Stimulated activated naive CD8-positive, alpha-beta T cell treated with anti-CD3 and anti-CD28 coated beads, Interleukin-15, Interleukin-2, amounts not matched to agents 100 ng/mL and 50 ng/mL, for 24 hours (primary cell): ENCODE data around the gene PYDC1.
"Not testable (repeated sequence)": the region's sequence is repeated elsewhere in the genome, so short reads cannot be mapped to it uniquely, and the experiment has no call there.

Experiments
- H3K27ac Mint-ChIP-seq: one replicate; pipeline ENCODE4 v1.8.0; 2021; ENCODE audit warnings: mild to moderate bottlenecking, mixed read lengths
- H3K27me3 Mint-ChIP-seq: one replicate; pipeline ENCODE4 v1.8.0; 2021; ENCODE audit warnings: mixed read lengths
- H3K36me3 Mint-ChIP-seq: one replicate; pipeline ENCODE4 v1.8.0; 2021; ENCODE audit warnings: low read depth, mixed read lengths
- H3K4me1 Mint-ChIP-seq: one replicate; pipeline ENCODE4 v1.8.0; 2021; ENCODE audit warnings: low read depth, mixed read lengths
- H3K4me3 Mint-ChIP-seq: one replicate; pipeline ENCODE4 v1.8.0; 2021; ENCODE audit warnings: mild to moderate bottlenecking, mixed read lengths
- H3K9me3 Mint-ChIP-seq: one replicate; pipeline ENCODE4 v1.8.0; 2021; ENCODE audit warnings: mixed read lengths

Gene PYDC1

DNA sequence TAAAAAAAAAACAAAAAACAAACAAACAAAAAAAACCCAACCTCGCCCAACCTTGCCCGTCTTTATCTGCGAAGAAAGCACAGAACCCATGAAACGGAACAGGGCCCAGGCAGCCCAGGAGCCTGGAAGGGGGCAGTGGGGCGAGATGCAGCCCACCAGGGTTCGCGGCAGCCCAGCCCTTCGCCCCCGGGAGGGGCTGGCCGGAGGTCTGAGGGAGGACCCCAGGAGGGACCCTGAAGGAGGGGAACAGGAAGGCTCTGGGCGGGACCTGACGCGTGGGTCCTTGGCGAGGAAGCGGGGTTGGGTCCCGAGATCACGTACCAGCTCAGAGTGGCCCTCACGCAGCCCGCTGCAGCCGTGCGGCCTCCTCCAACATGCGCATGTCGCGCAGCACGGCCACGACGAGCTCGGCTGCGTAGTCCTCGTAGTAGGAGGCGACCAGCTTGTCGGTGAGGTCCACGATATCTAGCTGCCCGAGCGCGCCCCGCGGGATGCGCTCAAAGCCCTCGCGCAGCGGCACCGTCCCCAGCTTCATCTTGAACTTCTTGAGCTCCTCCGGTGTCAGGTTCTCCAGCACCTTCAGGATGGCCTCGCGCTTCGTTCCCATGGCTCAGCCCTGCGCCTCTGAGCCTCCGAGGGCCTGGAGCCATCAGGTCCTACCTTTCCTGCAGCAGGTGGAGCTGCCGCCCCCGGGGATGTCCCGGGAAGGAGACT, at the start of gene PYDC1:
TSS of gene PYDC1 (minus strand) at position 714 of the 714 bp plus-strand sequence. CDS start at position 607, 107 bp downstream.
- Mint-ChIP-seq H3K27me3 (peaks cover 64% of the 10 kb centered on the region), H3K36me3 (no peaks in the 10 kb centered on the region), H3K27ac (no peak within 1 kb of the TSS), H3K4me1 (peaks cover 24% of the 10 kb centered on the region), H3K4me3 (peak within 1 kb of the TSS; percentile 80), H3K9me3 (no peaks in the 10 kb centered on the region)

GRCh38 chr16:31265329-31266245, 48.7 kb upstream of the PYDC1 start:
- Mint-ChIP-seq H3K9me3 (no peaks in the 10 kb centered on the region), H3K4me1 (peaks cover 52% of the 10 kb centered on the region), H3K27ac (peak overlapping the region; percentile 82), H3K36me3 (no peaks in the 10 kb centered on the region), H3K27me3 (no peaks in the 10 kb centered on the region), H3K4me3 (peak overlapping the region; percentile 44)

GRCh38 chr16:31262084-31262483, 45.1 kb upstream of the PYDC1 start:
- Mint-ChIP-seq H3K9me3 (no peaks in the 10 kb centered on the region), H3K27ac (peak overlapping the region; percentile 45), H3K4me1 (peaks cover 47% of the 10 kb centered on the region), H3K36me3 (no peaks in the 10 kb centered on the region), H3K27me3 (no peaks in the 10 kb centered on the region), H3K4me3 (peak overlapping the region; percentile 26)

DNA sequence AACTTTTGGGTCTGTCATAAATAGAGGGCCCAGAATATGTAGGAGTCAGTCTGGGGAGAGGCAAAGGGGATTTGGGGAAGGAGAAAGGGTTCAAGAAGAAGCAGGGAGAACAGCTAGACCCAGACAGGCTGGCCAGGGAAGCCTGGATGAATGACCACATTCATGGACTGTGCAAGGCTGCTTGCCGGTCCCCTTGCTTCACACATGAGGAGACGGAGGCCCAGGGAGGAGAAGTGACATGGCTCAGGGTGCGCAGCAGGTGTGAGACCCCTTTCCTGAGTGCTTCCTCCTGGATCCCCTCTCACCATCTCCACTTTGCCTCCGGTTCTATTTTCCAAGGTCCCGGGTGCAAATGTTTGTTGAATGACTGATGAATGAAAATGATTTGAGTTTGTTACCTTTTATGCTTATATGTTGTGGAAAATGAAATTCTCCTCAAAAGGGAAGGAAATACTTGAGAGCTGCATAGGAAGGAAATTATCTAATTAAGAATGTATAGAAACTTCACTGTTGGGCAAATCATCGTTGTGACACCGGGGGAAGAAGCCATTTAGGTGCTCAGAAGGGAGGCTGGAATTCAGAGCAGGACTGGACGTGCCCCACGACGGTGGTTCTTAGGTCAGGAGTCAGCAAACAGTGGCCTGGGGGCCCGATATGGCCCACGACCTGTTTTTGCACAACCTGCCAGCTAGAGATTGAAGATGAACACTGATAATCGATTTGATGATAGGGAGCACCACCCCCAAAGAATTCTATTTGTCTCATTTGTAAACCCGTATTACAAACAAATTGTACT, 43.4 kb upstream of the PYDC1 start:
- H3K27ac Mint-ChIP-seq = peak overlapping the region; percentile 7
- no peaks in the 10 kb centered on the region for H3K36me3 Mint-ChIP-seq
- H3K27me3 Mint-ChIP-seq = no peaks in the 10 kb centered on the region
- peak overlapping the region; percentile 57 for H3K4me3 Mint-ChIP-seq
- peaks cover 31% of the 10 kb centered on the region for H3K4me1 Mint-ChIP-seq
- H3K9me3 Mint-ChIP-seq = no peaks in the 10 kb centered on the region

GRCh38 chr16:31258366-31258765, 41.4 kb upstream of the PYDC1 start:
- Mint-ChIP-seq H3K36me3 (no peaks in the 10 kb centered on the region), H3K4me1 (peaks cover 35% of the 10 kb centered on the region), H3K27me3 (no peaks in the 10 kb centered on the region), H3K9me3 (no peaks in the 10 kb centered on the region), H3K27ac (no peak overlapping the region), H3K4me3 (no peak overlapping the region)

DNA sequence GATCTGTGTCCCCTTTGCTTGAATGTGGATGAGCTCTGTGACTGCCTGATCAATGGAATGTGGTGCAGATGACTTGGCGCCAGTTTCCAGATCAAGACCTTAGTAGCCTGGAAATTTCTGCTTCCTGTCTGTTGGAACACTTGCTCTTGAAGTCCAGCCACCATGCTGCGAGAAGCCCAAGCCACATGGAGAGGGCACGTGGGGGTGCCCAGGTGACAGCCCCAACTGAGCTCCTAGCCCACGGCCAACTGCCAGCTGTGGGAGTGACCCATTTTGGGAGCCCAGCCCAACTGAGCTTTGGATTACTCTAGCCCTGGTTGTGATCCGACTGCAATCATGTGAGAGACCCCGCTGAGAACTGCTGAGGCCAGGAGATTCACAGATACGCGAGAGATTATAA, 39.5 kb upstream of the PYDC1 start:
- no peak overlapping the region for H3K4me3 Mint-ChIP-seq
- H3K27ac Mint-ChIP-seq = no peak overlapping the region
- H3K4me1 Mint-ChIP-seq = peaks cover 35% of the 10 kb centered on the region
- H3K36me3 Mint-ChIP-seq = no peaks in the 10 kb centered on the region
- H3K27me3 Mint-ChIP-seq = no peaks in the 10 kb centered on the region
- no peaks in the 10 kb centered on the region for H3K9me3 Mint-ChIP-seq

DNA sequence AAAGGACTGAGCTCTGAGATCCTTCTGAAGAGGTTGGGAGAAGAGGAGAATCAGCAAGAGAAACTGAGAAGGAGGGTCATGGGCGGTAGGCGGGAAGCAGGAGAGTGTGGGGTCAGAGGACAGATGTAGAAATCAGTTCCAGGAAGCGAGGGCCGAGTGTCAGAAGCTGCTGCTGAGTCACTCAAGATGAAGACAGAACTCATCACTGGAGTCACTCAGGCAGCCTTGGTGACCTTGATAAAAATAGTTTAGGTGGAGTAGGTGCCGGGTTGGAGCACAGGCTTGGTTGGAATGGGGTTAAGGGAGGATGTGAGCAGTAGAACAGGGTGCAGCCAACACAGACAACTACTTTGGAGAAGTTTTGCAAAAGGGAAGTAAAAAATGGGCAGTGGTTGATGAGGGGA, 36.7 kb upstream of the PYDC1 start:
- Mint-ChIP-seq H3K27ac (peak overlapping the region; percentile 77), H3K9me3 (no peaks in the 10 kb centered on the region), H3K4me1 (peaks cover 40% of the 10 kb centered on the region), H3K27me3 (no peaks in the 10 kb centered on the region), H3K36me3 (no peaks in the 10 kb centered on the region), H3K4me3 (peak overlapping the region; percentile 8)

GRCh38 chr16:31251435-31251834, 34.5 kb upstream of the PYDC1 start:
- Mint-ChIP-seq H3K36me3 (no peaks in the 10 kb centered on the region), H3K27me3 (no peaks in the 10 kb centered on the region), H3K9me3 (no peaks in the 10 kb centered on the region), H3K4me1 (peaks cover 40% of the 10 kb centered on the region), H3K4me3 (no peak overlapping the region), H3K27ac (no peak overlapping the region)

DNA sequence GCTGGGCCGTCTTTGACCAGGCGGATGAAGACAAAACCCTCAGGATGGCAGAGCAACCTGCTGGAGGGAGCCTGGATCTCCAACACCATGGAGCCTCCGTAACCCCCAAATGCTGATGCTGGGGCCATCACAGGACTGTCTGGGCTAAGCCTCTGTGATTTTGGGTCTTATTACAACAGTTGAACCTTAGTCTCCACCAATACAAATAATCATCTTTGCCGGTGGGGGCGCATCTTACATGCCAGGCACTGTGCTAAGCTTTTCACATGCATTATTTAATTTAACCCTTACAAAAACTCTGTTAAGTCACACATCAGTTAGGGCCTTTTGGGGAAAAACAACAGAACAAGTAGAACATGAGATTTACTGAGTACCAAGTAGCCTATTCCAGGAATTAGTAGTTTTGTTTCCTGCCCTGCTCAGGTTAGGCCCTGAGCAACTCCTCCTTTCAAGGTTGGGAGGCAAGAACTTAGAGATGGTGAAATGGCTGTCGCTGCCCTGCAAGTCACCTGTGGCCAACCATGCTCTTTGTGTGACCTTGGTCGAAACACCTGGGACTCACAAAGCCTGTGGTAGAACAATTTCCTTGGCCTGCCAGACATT, 33.9 kb upstream of the PYDC1 start:
- Mint-ChIP-seq H3K36me3 (no peaks in the 10 kb centered on the region), H3K4me1 (peaks cover 40% of the 10 kb centered on the region), H3K9me3 (no peaks in the 10 kb centered on the region), H3K27ac (no peak overlapping the region), H3K27me3 (no peaks in the 10 kb centered on the region), H3K4me3 (no peak overlapping the region)

- Mint-ChIP-seq H3K4me1 (peaks cover 33% of the 10 kb centered on the region), H3K27me3 (no peaks in the 10 kb centered on the region), H3K27ac (no peak overlapping the region), H3K4me3 (no peak overlapping the region), H3K9me3 (no peaks in the 10 kb centered on the region), H3K36me3 (no peaks in the 10 kb centered on the region)
Observed at GRCh38 chr16:31248344-31248743, 31.4 kb upstream of the PYDC1 start.

- Mint-ChIP-seq H3K27me3 (no peaks in the 10 kb centered on the region), H3K36me3 (no peaks in the 10 kb centered on the region), H3K4me3 (no peak overlapping the region), H3K9me3 (no peaks in the 10 kb centered on the region), H3K27ac (no peak overlapping the region), H3K4me1 (peaks cover 22% of the 10 kb centered on the region)
Observed at GRCh38 chr16:31246296-31246695, 29.4 kb upstream of the PYDC1 start.

GRCh38 chr16:31245598-31245997, 28.7 kb upstream of the PYDC1 start:
- not testable (repeated sequence) for H3K4me3 Mint-ChIP-seq, H3K36me3 Mint-ChIP-seq, H3K9me3 Mint-ChIP-seq, H3K27ac Mint-ChIP-seq, H3K27me3 Mint-ChIP-seq
- peaks cover 15% of the 10 kb centered on the region for H3K4me1 Mint-ChIP-seq

DNA sequence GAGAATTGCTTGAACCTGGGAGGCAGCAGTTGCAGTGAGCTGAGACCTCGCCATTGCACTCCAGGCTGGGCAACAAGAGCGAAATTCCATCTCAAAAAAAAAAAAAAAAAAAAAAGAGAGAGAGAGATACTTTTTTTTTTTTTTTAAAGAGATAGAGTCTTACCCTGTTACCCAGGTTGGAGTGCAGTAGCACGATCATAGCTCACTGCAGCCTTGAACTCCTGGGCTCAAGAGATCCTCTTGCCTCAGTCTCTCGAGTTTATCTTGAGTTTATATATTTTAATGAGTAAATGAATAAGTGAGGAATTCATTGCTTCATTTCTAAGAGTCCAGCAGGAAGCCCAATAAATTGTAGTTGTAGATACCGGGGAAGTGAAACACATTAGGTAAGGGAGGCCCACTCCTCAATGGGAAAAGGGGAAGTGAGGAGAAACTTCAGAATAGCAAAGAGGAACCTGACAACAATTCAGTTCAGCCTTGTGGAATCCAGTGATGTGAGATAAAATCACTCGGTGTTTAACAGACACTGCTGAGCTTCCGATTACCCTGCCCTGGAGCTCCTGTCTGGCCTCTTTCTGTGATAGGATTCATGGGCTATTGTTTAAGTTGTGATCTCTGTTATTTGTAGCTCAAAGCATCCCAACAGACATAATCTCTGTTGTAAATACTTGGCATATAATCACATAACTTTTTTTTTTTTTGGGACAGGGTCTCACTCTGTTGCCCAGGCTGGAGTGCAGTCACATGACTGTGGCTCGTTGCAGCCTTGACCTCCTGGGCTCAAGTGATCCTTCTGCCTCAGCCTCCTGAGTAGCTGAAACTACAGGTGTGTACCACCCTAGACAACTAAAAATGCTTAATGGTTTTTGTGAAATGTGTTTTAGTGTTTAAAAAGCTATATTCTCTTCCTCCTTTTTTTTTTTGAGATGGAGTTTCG, 27.1 kb upstream of the PYDC1 start:
- Mint-ChIP-seq H3K36me3 (no peaks in the 10 kb centered on the region), H3K4me3 (no peak overlapping the region), H3K27me3 (no peaks in the 10 kb centered on the region), H3K27ac (no peak overlapping the region), H3K9me3 (no peaks in the 10 kb centered on the region), H3K4me1 (peaks cover 6% of the 10 kb centered on the region)

DNA sequence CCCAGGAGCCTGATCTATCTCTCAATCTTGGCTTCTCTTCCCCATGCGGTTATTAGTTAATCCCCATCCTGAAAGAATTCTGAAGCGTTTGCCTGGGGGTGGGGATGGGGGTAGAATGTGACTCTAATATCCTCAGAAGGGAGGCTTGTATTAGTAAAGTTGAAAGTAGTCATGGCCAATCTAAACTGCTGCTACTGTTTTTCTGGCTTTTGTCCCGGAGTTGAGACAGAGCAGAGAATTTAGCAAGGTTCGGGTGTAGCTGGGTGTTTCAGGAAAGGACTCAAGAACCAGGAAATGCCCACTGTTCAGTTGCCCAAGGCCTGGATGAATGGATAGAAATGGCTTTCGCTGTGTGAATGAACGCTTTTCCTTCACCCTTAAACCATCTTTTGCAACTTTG, 25.3 kb upstream of the PYDC1 start:
- Mint-ChIP-seq H3K4me3 (no peak overlapping the region), H3K4me1 (peaks cover 6% of the 10 kb centered on the region), H3K27me3 (no peaks in the 10 kb centered on the region), H3K9me3 (no peaks in the 10 kb centered on the region), H3K36me3 (no peaks in the 10 kb centered on the region), H3K27ac (no peak overlapping the region)
